HUDEP-2 (cell line): ENCODE data around the gene C20orf141.

Source experiments
- DNase-seq, 76 experiments: peaks; one replicate each; lab custom pipeline; 2025; ENCODE audit not compliant: unreplicated experiment in 76 of 76; lab: John Stamatoyannopoulos, UW

The C20orf141 gene

DNA sequence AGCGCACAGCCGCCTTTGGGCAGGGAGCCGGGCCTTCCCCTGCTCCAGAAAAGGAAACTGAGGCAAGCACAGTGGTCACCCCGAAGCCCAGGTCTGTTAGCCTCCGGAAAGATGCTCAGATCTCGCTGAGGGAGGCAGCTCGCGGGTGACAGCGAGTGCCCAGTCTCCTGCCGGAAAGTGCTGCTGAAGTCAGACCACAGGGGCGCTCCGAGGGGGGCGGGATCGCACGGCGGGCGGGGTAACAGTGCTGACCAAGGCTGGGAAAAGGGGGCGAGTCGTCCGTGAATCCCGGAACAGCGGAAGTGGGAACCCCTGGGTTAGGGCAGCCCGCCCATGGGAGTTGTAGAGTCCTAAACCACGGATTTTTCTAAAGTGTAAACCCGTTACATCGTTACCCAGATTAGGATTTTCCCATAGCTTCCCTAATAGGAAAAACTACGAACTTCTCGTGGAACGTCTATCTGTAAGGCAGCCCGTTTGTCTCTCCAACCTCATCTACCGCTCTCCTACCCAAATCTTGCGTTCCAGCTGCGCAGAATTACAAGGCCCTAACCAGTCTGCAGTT lies 26.3 kb downstream of the C20orf141 start:
- DNase-seq: peak in 25 of 76 experiments; percentile 9 to 60 (median 22)

DNA sequence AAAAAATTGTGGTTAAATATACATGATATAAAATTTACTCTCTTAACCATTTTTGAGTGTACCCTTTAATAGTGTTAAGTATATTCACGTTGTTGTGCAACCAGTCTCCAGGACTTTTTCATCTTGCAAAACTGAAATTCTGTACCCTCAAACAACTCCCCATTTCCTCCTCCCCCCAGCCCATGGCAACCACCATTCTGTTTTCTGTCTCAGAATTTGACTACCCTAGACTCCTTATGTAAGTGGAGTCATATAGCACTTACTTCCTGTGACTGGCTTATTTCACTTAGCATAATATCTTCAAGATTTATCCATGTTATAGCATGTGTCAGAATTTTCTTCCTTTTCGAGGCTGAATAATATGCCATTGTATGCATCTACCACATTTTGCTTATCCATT lies 30.8 kb downstream of the C20orf141 start:
- DNase-seq: no peak

- DNase-seq: no peak
Measured at GRCh38 chr20:2846698-2847097, 31.9 kb downstream of the C20orf141 start.

- no peak for DNase-seq
Measured at GRCh38 chr20:2847802-2848201, 33.0 kb downstream of the C20orf141 start.

DNA sequence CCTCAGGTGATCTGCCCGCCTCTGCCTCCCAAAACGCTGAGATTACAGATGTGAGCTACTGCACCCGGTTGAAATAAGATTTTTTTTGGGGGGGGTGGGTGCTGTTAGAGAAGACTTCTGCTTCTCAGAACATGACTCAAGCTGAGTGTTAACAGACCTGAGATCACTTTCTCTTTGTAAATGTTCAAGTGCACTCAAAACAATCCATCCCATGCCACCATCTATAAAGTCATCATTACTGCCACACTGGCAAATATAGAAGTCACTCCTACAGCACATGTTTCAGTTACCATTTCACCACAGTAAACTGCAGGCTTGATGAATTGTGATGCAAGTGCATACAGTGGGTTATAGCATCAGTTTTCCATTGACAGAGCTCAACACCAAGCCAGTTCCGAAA lies 34.7 kb downstream of the C20orf141 start:
- DNase-seq: no peak

DNA sequence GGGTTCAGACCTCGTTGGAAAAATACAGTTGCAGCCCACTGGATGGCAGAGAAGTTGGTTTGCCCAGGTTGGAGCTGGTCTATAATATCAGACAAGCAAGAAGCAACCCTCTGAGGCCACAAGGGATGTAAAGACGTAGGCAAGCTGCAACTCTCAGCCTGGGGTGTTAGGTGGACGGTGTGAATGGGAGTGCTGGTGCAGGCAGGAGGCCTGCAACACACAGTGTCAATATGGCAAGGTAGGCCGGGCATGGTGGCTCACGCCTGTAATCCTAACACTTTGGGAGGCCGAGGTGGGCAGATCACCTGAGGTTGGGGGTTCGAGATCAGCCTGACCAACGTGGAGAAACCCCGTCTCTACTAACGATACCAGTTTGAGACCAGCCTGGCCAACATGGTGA lies 36.3 kb downstream of the C20orf141 start:
- no peak for DNase-seq

GRCh38 chr20:2858591-2858990 lies 43.8 kb downstream of the C20orf141 start:
- DNase-seq: no peak

DNA sequence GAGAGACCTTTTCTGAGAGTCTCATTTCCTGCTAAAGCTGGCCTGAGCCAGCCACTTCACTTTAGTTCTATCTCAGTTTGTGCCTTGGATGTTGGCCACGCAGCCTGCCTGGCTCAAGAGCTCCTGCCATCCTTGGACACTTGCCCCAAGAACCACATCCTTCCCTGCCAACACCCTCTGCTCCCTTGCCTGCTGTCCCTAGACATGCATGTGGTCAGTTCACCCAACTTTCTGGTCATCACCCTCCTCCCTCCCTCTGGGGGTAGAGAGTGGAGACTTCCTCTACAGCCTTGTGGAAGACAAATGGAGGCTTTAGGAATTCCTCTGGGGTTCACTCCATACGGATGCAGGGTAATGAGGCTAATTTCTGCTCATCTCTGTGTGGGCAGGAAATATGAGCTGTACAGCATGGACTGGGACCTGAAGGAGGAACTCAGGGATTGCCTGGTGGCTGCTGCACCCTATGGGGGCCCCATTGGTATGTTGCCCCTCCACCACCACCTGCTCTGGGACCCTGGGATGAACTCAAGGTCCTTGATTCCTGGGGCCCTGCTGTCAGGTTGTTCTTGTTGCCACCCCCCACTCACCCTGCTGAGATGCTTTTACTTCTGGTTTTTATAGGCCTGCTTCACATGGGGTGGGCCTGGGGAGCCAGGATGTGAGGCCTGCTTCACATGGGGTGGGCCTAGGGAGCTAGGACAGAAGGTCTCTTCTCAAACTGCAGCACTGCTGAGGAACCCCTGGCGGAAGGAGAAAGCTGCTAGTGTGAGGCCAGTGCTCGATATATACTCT lies 44.7 kb downstream of the C20orf141 start:
- no peak for DNase-seq

- DNase-seq: no peak
Measured at GRCh38 chr20:2864626-2865025, 49.8 kb downstream of the C20orf141 start.

DNA sequence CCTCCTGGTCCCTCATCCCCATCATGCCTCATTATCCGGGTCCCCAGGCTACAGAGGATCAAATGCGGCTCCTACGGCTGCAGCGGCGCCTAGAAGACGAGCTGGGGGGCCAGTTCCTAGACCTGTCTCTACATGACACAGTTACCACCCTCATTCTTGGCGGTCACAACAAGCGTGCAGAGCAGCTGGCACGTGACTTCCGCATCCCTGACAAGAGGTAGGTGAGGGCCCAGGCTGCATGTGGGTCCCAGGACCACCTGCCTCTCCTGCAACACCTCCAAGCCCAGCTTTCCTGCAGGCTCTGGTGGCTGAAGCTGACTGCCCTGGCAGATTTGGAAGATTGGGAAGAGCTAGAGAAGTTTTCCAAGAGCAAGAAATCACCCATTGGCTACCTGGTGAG lies 50.3 kb downstream of the C20orf141 start:
- DNase-seq: no peak
